GM10248 (cell line): ENCODE measurements around the gene ARHGAP15.

Experiments used
- CTCF ChIA-PET: fragments of 300-600 bp; sonication (Branson Sonifier 250); formaldehyde crosslinking; extraction: SDS; loops from one replicate; lab custom pipeline; 2021; ENCODE audit warnings: antibody characterized with exemption; lab: Yijun Ruan, JAX
- POLR2A ChIA-PET: fragments of 350-650 bp; sonication (Branson Sonifier 250); formaldehyde crosslinking; extraction: SDS; loops from one replicate; lab custom pipeline; 2020; ENCODE audit warnings: antibody characterized with exemption; lab: Yijun Ruan, JAX
- DNase-seq: peaks from one replicate; pipeline ENCODE4 v3.0.0; 2012; ENCODE audit errors: extremely low spot score
- CTCF ChIP-seq: IDR thresholded peaks from 2 replicates; pipeline ENCODE4 v1.5.1; 2012; ENCODE audit warnings: mild to moderate bottlenecking, low read depth; ENCODE audit errors: extremely low read depth, missing control alignments, control extremely low read depth

Gene ARHGAP15

DNA sequence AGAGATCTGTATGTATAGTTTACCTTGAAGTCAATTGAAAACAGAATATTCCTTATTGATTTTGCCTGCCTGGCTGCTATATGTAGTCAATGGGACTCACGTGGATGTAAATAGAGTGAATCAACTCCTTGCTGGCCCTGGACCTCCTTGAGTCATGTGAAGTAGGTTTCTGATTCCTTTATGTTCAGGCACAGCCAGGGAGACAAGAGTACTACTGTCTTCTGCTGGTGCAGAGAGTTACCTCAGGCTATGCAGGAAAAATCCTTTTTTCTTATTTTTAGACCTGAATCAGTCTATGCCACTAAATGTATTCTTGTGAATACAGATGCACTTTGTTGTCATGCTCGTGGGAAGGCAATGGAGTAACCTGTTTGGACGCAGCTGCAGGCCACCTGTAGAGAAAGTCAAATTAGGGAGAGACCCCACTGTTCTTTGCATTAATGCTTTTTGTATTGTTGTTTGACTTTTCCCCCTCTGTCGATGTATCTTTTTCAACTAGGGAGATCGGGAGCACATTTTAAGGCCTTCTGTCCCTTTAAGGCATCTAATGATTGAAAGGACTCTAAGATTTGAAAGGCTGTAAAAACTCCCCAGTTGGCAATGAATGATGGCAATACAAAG is 473.9 kb downstream of the ARHGAP15 start:
- DNase-seq = no peak
- CTCF ChIA-PET = interaction anchor here (1.0 to 1.2 kb wide), 2 partner anchors 14 to 279 kb away, joined by 3 read pairs; no protein-coding TSS in a partner anchor
- POLR2A ChIA-PET = no interaction called here
- no peak for TF ChIP-seq CTCF

DNA sequence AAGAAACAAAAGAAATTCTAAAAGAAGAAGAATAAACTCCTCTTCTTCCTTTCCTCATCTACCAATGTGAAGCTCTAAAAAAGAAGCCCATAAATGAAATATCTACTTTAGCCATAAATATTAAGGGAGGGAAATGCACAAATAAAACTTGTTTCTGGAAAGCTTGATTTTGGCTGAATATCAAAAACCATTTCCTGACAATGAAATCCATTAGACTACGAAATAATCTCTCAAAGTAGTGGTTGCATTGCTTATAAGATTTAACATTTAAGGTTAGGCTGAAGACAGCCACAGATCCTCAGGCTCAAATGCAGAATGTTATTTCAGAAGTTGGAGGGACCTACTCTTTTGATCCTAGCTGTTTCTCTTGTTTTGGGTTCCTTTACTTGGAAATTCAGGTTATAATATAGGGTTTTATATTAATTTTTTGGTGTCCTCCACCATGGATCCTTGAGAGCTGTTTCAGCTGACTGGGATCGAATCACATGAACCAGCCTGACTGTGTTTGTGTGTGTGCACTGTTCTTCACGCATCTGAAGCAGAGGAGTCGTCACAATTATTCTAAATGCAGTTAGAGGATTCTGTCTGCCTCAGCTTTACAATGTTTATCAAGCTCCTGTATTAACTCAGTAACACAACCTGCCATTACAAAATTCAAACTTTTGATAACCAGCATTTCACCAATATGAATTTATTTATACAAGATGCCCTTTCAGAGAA is 474.8 kb downstream of the ARHGAP15 start:
- no peak for TF ChIP-seq CTCF
- ChIA-PET CTCF (interaction anchor here (1.0 to 1.2 kb wide), 2 partner anchors 13 to 279 kb away, joined by 3 read pairs; no protein-coding TSS in a partner anchor), POLR2A (no interaction called here)
- DNase-seq = no peak

DNA sequence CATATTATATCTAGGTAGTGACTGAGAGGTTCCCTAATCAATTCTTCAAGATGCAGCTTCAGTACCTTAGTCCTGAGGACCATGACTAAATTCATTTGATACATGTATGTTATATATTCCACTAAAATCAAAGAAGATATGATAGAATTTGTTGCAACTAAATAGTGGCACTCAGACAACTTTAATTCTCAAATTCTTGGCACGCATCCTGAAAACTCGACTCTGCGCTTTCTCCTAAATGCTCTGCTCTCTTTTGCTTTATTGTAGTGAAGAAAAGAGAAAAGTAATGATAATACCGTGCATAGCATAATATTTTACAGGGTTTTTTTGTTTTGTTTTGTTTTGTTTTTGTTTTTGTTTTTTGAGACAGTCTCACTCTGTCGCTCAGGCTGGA is 475.3 kb downstream of the ARHGAP15 start:
- ChIA-PET POLR2A (no interaction called here), CTCF (interaction anchor here (1.2 kb wide), 1 partner anchor 278 kb away, joined by 3 read pairs; no protein-coding TSS in a partner anchor)
- TF ChIP-seq CTCF = no peak
- no peak for DNase-seq

- no peak for TF ChIP-seq CTCF
- CTCF ChIA-PET = no interaction called here
- POLR2A ChIA-PET = no interaction called here
- no peak for DNase-seq
These were observed 478.2 kb downstream of the ARHGAP15 start for GRCh38 chr2:143607231-143608062.

GRCh38 chr2:143608063-143608423 is 478.8 kb downstream of the ARHGAP15 start:
- no peak for DNase-seq
- POLR2A ChIA-PET = no interaction called here
- CTCF ChIA-PET = no interaction called here
- no peak for TF ChIP-seq CTCF

DNA sequence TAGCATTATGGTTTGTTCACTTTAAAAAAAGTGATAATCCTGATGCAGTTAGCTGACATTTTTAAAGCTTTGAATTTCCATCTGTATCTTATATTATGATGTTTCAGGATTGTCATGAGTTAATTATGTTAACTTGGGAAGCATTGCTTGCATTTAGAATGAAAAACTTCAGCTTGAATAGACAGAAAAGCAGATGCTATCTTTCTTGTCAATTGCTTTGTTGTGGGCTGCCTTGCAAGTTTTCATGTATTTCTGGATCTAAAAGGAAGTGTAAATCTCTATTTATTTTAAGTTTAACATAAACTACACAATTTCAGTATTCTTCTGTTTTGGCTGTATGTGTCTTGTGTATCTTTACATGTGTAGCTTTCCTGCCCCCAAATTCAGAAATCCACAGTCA is 479.5 kb downstream of the ARHGAP15 start:
- ChIA-PET POLR2A (no interaction called here), CTCF (no interaction called here)
- no peak for DNase-seq
- TF ChIP-seq CTCF = no peak
